Erythroblast (primary cell): ENCODE measurements around the gene GFI1B.

Experiments used
- GATA1 ChIP-seq: IDR thresholded peaks from 2 replicates; pipeline ENCODE4 v1.6.1; 2011; ENCODE audit warnings: low read depth, mild to moderate bottlenecking, control low read depth, low read length, moderate library complexity
- POLR2A ChIP-seq: IDR thresholded peaks from 2 replicates; pipeline ENCODE4 v1.6.1; 2011; ENCODE audit warnings: mild to moderate bottlenecking, low read length

DNA sequence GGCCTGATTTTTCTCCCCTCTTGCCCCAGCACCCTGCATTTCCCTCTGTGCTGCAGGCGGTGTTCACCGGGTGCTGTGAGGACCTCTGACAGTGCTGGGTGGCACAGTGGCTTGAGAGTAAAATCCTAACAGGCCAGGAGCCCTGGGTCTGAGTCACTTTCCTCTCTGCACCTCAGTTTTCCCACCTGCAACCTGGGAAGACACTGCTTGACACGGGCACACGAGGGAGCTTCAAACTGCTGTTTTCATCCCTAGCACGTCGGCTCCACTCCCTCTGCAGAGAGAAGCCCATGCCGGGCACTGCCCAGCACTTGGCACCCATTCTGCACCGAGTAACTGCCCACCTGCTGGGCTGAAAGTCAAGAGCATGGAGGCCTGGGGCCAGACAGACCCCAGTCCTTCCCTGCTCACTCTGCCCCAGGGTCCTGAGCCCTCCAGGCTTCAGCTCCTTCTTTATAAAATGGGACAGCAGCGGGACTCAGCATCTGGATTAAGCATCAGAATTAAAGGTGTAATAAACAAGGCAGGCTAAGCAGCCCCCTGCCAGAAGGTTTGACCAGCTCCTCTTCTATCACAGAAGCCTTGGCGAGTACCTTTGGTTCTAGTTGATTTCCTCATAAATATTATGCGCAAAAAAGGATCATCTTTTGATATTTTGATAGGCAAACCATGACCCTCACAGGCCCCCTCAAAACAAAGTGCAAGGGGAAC, 5.2 kb downstream of the GFI1B start:
- TF ChIP-seq POLR2A = no peak
- no peak for TF ChIP-seq GATA1
